ENCODE data around the gene MDFIC2.

MDFIC2 gene

GRCh38 chr3:70233812-70234211, 78.6 kb downstream of the MDFIC2 start:
- TF ChIP-seq MAX (IDR thresholded peaks at IDR 0.05) (no peak), YY1 (IDR thresholded peaks at IDR 0.05; ENCODE audit: low read depth) (no peak), EGR1 (IDR thresholded peaks at IDR 0.05) (no peak), EP300 (IDR thresholded peaks at IDR 0.05; ENCODE audit: borderline replicate concordance) (no peak), TEAD4 (IDR thresholded peaks at IDR 0.05) (no peak), TAF1 (IDR thresholded peaks at IDR 0.05; ENCODE audit: low read depth) (no peak), FOXM1 (IDR thresholded peaks at IDR 0.05; ENCODE audit: borderline replicate concordance, low read depth) (no peak), REST (IDR thresholded peaks at IDR 0.05; ENCODE audit: low read depth) (no peak), USF1 (IDR thresholded peaks at IDR 0.05) (no peak), CREB1 (IDR thresholded peaks at IDR 0.05; ENCODE audit: low read depth) (no peak), TCF12 (IDR thresholded peaks at IDR 0.05; ENCODE audit: low read depth) (no peak)

- TF ChIP-seq EGR1 (IDR thresholded peaks at IDR 0.05) (no peak), EP300 (IDR thresholded peaks at IDR 0.05; ENCODE audit: borderline replicate concordance) (no peak), ZBTB7A (IDR thresholded peaks at IDR 0.05; ENCODE audit: low read depth) (no peak), USF1 (IDR thresholded peaks at IDR 0.05) (no peak), CREB1 (IDR thresholded peaks at IDR 0.05; ENCODE audit: low read depth) (no peak), TEAD4 (IDR thresholded peaks at IDR 0.05) (no peak), CEBPB (IDR thresholded peaks at IDR 0.05) (no peak), TAF1 (IDR thresholded peaks at IDR 0.05; ENCODE audit: low read depth) (no peak), RAD21 (IDR thresholded peaks at IDR 0.05; ENCODE audit: low read depth) (no peak), YY1 (IDR thresholded peaks at IDR 0.05; ENCODE audit: low read depth) (no peak), REST (IDR thresholded peaks at IDR 0.05; ENCODE audit: low read depth) (no peak), TCF12 (IDR thresholded peaks at IDR 0.05; ENCODE audit: low read depth) (no peak), NFIC (IDR thresholded peaks at IDR 0.05) (no peak), MAX (IDR thresholded peaks at IDR 0.05) (no peak)
Observed at GRCh38 chr3:70233112-70233511, 79.3 kb downstream of the MDFIC2 start.

GRCh38 chr3:70231266-70231701, 81.2 kb downstream of the MDFIC2 start:
- no peak for TF ChIP-seq FOXM1 (IDR thresholded peaks at IDR 0.05; ENCODE audit: borderline replicate concordance, low read depth)
- no peak for TF ChIP-seq EGR1 (IDR thresholded peaks at IDR 0.05)
- no peak for TF ChIP-seq TCF12 (IDR thresholded peaks at IDR 0.05; ENCODE audit: low read depth)
- TF ChIP-seq USF1 (IDR thresholded peaks at IDR 0.05): no peak
- no peak for TF ChIP-seq YY1 (IDR thresholded peaks at IDR 0.05; ENCODE audit: low read depth)
- no peak for TF ChIP-seq NFIC (IDR thresholded peaks at IDR 0.05)
- no peak for TF ChIP-seq ZBTB7A (IDR thresholded peaks at IDR 0.05; ENCODE audit: low read depth)
- TF ChIP-seq CEBPB (IDR thresholded peaks at IDR 0.05): no peak
- TF ChIP-seq TEAD4 (IDR thresholded peaks at IDR 0.05): no peak
- TF ChIP-seq EP300 (IDR thresholded peaks at IDR 0.05; ENCODE audit: borderline replicate concordance): no peak
- TF ChIP-seq TAF1 (IDR thresholded peaks at IDR 0.05; ENCODE audit: low read depth): no peak
- TF ChIP-seq REST (IDR thresholded peaks at IDR 0.05; ENCODE audit: low read depth): no peak
- no peak for TF ChIP-seq CREB1 (IDR thresholded peaks at IDR 0.05; ENCODE audit: low read depth)
- TF ChIP-seq MAX (IDR thresholded peaks at IDR 0.05): no peak
- TF ChIP-seq RAD21 (IDR thresholded peaks at IDR 0.05; ENCODE audit: low read depth): no peak

GRCh38 chr3:70227437-70227836, 85.0 kb downstream of the MDFIC2 start:
- no peak for TF ChIP-seq REST (IDR thresholded peaks at IDR 0.05; ENCODE audit: low read depth)
- no peak for TF ChIP-seq CREB1 (IDR thresholded peaks at IDR 0.05; ENCODE audit: low read depth)
- no peak for TF ChIP-seq USF1 (IDR thresholded peaks at IDR 0.05)
- no peak for TF ChIP-seq TAF1 (IDR thresholded peaks at IDR 0.05; ENCODE audit: low read depth)
- no peak for TF ChIP-seq RAD21 (IDR thresholded peaks at IDR 0.05; ENCODE audit: low read depth)
- no peak for TF ChIP-seq EGR1 (IDR thresholded peaks at IDR 0.05)
- TF ChIP-seq TEAD4 (IDR thresholded peaks at IDR 0.05): no peak
- no peak for TF ChIP-seq YY1 (IDR thresholded peaks at IDR 0.05; ENCODE audit: low read depth)
- no peak for TF ChIP-seq ZBTB7A (IDR thresholded peaks at IDR 0.05; ENCODE audit: low read depth)
- TF ChIP-seq CEBPB (IDR thresholded peaks at IDR 0.05): no peak
- TF ChIP-seq TCF12 (IDR thresholded peaks at IDR 0.05; ENCODE audit: low read depth): no peak
- no peak for TF ChIP-seq FOXM1 (IDR thresholded peaks at IDR 0.05; ENCODE audit: borderline replicate concordance, low read depth)
- TF ChIP-seq MAX (IDR thresholded peaks at IDR 0.05): no peak
- no peak for TF ChIP-seq EP300 (IDR thresholded peaks at IDR 0.05; ENCODE audit: borderline replicate concordance)
- TF ChIP-seq NFIC (IDR thresholded peaks at IDR 0.05): no peak
